Caco-2 (cell line): ENCODE results near the gene MNAT1. TPM values are rescaled to one million over a fixed set of nuclear protein-coding genes. Genes with fewer than 3 reads are reported as not detected.

Experiments used
- BruUV-seq: library from RNA; stranded (reverse); fragments of 400-500 nt; replicated peaks from 2 replicates; lab custom pipeline; 2021; lab: Mats Ljungman, UMichigan
- CTCF ChIA-PET: fragments of 300-600 bp; sonication (Branson Sonifier 250); formaldehyde crosslinking; loops from one replicate; lab custom pipeline; 2022; ENCODE audit warnings: antibody characterized with exemption; lab: Charles Lee
- POLR2A ChIA-PET: fragments of 300-600 bp; sonication (Branson Sonifier 250); formaldehyde crosslinking; loops from one replicate; lab custom pipeline; 2022; ENCODE audit warnings: antibody characterized with exemption; lab: Charles Lee
- DNase-seq, 2 experiments: peaks; one replicate each; pipeline versions ENCODE4 v3.0.0 to v3.0.0-alpha.2; 2020 to 2022
- H3K27me3 ChIP-seq: replicated peaks from 2 replicates; pipeline ENCODE4 v1.6.0; 2011; ENCODE audit warnings: low read length; ENCODE audit not compliant: control insufficient read depth, insufficient read depth
- H3K36me3 ChIP-seq: 2 replicates; pipeline ENCODE4 v1.5.1; 2011; ENCODE audit warnings: low read length; ENCODE audit not compliant: control insufficient read depth, insufficient read depth
- H3K4me1 ChIP-seq: fragments of 250-450 bp; sonication (Bioruptor Pico); 2 replicates; pipeline ENCODE4 v1.5.1; 2020; ENCODE audit warnings: mild to moderate bottlenecking
- H3K4me3 ChIP-seq: 2 replicates; pipeline ENCODE4 v1.5.1; 2011; ENCODE audit warnings: low read depth, mild to moderate bottlenecking, control low read depth, low read length
- H3K9me3 ChIP-seq: fragments of 250-450 bp; sonication (Bioruptor Pico); 2 replicates; pipeline ENCODE4 v1.5.1; 2020; ENCODE audit warnings: mild to moderate bottlenecking, moderate library complexity
- H3K27ac Mint-ChIP-seq: one replicate; pipeline ENCODE4 v1.8.0; 2022; ENCODE audit warnings: mixed read lengths; ENCODE audit not compliant: unreplicated experiment
- H3K27me3 Mint-ChIP-seq: one replicate; pipeline ENCODE4 v1.8.0; 2022; ENCODE audit warnings: mixed read lengths; ENCODE audit not compliant: insufficient read depth, unreplicated experiment
- H3K36me3 Mint-ChIP-seq: one replicate; pipeline ENCODE4 v1.8.0; 2022; ENCODE audit warnings: mild to moderate bottlenecking, mixed read lengths; ENCODE audit not compliant: insufficient read depth, unreplicated experiment
- H3K4me1 Mint-ChIP-seq: one replicate; pipeline ENCODE4 v1.8.0; 2022; ENCODE audit warnings: low read depth, mixed read lengths; ENCODE audit not compliant: unreplicated experiment
- H3K4me3 Mint-ChIP-seq: one replicate; pipeline ENCODE4 v1.8.0; 2022; ENCODE audit warnings: mild to moderate bottlenecking, moderate library complexity, mixed read lengths; ENCODE audit not compliant: unreplicated experiment
- H3K9me3 Mint-ChIP-seq: one replicate; pipeline ENCODE4 v1.8.0; 2022; ENCODE audit warnings: mixed read lengths; ENCODE audit not compliant: unreplicated experiment
- CTCF ChIP-seq, 2 experiments: fragments of 200-600 bp in 1 of 2; IDR thresholded peaks; 1 replicate in 1 of 2; 2 replicates in 1 of 2; pipeline versions ENCODE4 v1.5.1 to v1.8.0; 2011 to 2022; ENCODE audit warnings: antibody characterized with exemption in 1 of 2, control low read depth in 1 of 2, inconsistent platforms in 1 of 2, low read depth in 1 of 2, low read length in 1 of 2, mild to moderate bottlenecking in 1 of 2, moderate library complexity in 1 of 2; ENCODE audit not compliant: insufficient read depth in 1 of 2, severe bottlenecking in 1 of 2, unreplicated experiment in 1 of 2
- intact Hi-C: fragments of 100-400 bp; cut with micrococcal nuclease; formaldehyde crosslinking; loops from one replicate; pipeline ENCODE4 v1.10.0; 2022; ENCODE audit not compliant: unreplicated experiment
- total RNA-seq: library from RNA; stranded (reverse); gene quantifications from 2 replicates; pipeline ENCODE4 v1.2.3, GENCODE V29; 2022

The MNAT1 gene
- total RNA-seq, 1 experiment from 2014 or later = 36.4 TPM

DNA sequence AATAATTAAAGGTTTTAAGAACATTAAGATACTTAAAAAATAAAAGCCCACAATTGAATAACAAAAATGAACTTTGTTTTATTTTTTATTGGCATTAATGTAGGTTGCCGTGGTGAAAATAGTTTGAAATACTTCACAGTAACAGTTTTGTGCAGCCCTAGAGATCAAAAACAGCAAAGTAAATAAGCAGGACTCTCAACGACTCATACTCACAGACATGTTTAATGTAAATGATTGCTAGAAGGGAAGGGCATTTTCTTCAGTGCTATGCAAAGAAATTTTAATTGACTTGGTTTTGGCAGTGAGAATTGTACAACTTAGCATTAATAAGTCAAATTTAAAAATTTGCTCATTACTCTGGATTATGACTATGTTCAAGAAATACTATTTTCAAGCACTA, 230.3 kb downstream of the MNAT1 start:
- no peak overlapping the region for H3K27ac Mint-ChIP-seq
- intact Hi-C loops = no loop called here
- Histone ChIP-seq H3K27me3 (no peaks in the 10 kb centered on the region), H3K9me3 (no peaks in the 10 kb centered on the region), H3K4me1 (peaks cover 17% of the 10 kb centered on the region), H3K36me3 (no peaks in the 10 kb centered on the region), H3K4me3 (no peak overlapping the region)
- no peaks in the 10 kb centered on the region for H3K27me3 Mint-ChIP-seq
- no peaks in the 10 kb centered on the region for H3K36me3 Mint-ChIP-seq
- H3K4me1 Mint-ChIP-seq = no peaks in the 10 kb centered on the region
- H3K4me3 Mint-ChIP-seq = no peak overlapping the region
- no peaks in the 10 kb centered on the region for H3K9me3 Mint-ChIP-seq
- ChIA-PET POLR2A (no interaction called here), CTCF (no interaction called here)
- no peak for TF ChIP-seq CTCF (IDR thresholded peaks at IDR 0.05; ENCODE audit: insufficient read depth in 1 of 2, low read depth in 1 of 2, low read length in 1 of 2, severe bottlenecking in 1 of 2, unreplicated experiment in 1 of 2)
- DNase-seq = no peak
- BruUV-seq = no TSS peak

- Mint-ChIP-seq H3K27ac (no peak overlapping the region), H3K27me3 (no peaks in the 10 kb centered on the region), H3K4me1 (no peaks in the 10 kb centered on the region), H3K36me3 (no peaks in the 10 kb centered on the region), H3K9me3 (no peaks in the 10 kb centered on the region), H3K4me3 (no peak overlapping the region)
- Histone ChIP-seq H3K27me3 (no peaks in the 10 kb centered on the region), H3K36me3 (no peaks in the 10 kb centered on the region), H3K4me3 (no peak overlapping the region), H3K9me3 (no peaks in the 10 kb centered on the region), H3K4me1 (peaks cover 17% of the 10 kb centered on the region)
- BruUV-seq = no TSS peak
- no peak for DNase-seq
- intact Hi-C loops = no loop called here
- CTCF ChIA-PET = no interaction called here
- no peak for TF ChIP-seq CTCF (IDR thresholded peaks at IDR 0.05; ENCODE audit: insufficient read depth in 1 of 2, low read depth in 1 of 2, low read length in 1 of 2, severe bottlenecking in 1 of 2, unreplicated experiment in 1 of 2)
- POLR2A ChIA-PET = no interaction called here
Observed at GRCh38 chr14:60965402-60965801, 230.8 kb downstream of the MNAT1 start.

- Mint-ChIP-seq H3K4me3 (no peak overlapping the region), H3K27me3 (no peaks in the 10 kb centered on the region), H3K27ac (no peak overlapping the region), H3K4me1 (no peaks in the 10 kb centered on the region), H3K36me3 (peaks cover 7% of the 10 kb centered on the region), H3K9me3 (no peaks in the 10 kb centered on the region)
- Histone ChIP-seq H3K9me3 (no peaks in the 10 kb centered on the region), H3K36me3 (no peaks in the 10 kb centered on the region), H3K4me3 (no peak overlapping the region), H3K4me1 (peaks cover 17% of the 10 kb centered on the region), H3K27me3 (no peaks in the 10 kb centered on the region)
- intact Hi-C loops = no loop called here
- POLR2A ChIA-PET = no interaction called here
- BruUV-seq = no TSS peak
- CTCF ChIA-PET = no interaction called here
- no peak for TF ChIP-seq CTCF (IDR thresholded peaks at IDR 0.05; ENCODE audit: insufficient read depth in 1 of 2, low read depth in 1 of 2, low read length in 1 of 2, severe bottlenecking in 1 of 2, unreplicated experiment in 1 of 2)
- no peak for DNase-seq
Observed at GRCh38 chr14:60968099-60968498, 233.5 kb downstream of the MNAT1 start.
